ENCODE results near the gene BASP1.
"Not testable (repeated sequence)": the region's sequence is repeated elsewhere in the genome, so short reads cannot be mapped to it uniquely, and the experiment has no call there.

BASP1 gene

GRCh38 chr5:17310502-17310901, 93.1 kb downstream of the BASP1 start:
- H3K36me3 ChIP-seq (ENCODE audit: control insufficient read depth in 2 of 2, insufficient read depth in 2 of 2, low read length in 2 of 2); H3K9ac ChIP-seq (ENCODE audit: low read depth in 1 of 2, low read length in 2 of 2); H3K9me3 ChIP-seq (ENCODE audit: control insufficient read depth in 2 of 2, low read length in 2 of 2); H3K27me3 ChIP-seq (ENCODE audit: control insufficient read depth in 2 of 2, insufficient read depth in 2 of 2, low read length in 2 of 2); H3K4me3 ChIP-seq (ENCODE audit: low read length in 2 of 2); H3K27ac ChIP-seq (ENCODE audit: low read depth in 2 of 2, low read length in 2 of 2); H3K4me1 ChIP-seq (ENCODE audit: control insufficient read depth in 2 of 2, insufficient read depth in 2 of 2, low read length in 2 of 2): not testable (repeated sequence)

- not testable (repeated sequence) for H3K36me3 ChIP-seq (ENCODE audit: control insufficient read depth in 2 of 2, insufficient read depth in 2 of 2, low read length in 2 of 2); H3K9me3 ChIP-seq (ENCODE audit: control insufficient read depth in 2 of 2, low read length in 2 of 2); H3K27ac ChIP-seq (ENCODE audit: low read depth in 2 of 2, low read length in 2 of 2); H3K9ac ChIP-seq (ENCODE audit: low read depth in 1 of 2, low read length in 2 of 2); H3K4me3 ChIP-seq (ENCODE audit: low read length in 2 of 2); H3K4me1 ChIP-seq (ENCODE audit: control insufficient read depth in 2 of 2, insufficient read depth in 2 of 2, low read length in 2 of 2); H3K27me3 ChIP-seq (ENCODE audit: control insufficient read depth in 2 of 2, insufficient read depth in 2 of 2, low read length in 2 of 2)
These were observed 94.4 kb downstream of the BASP1 start for GRCh38 chr5:17311811-17312210.

GRCh38 chr5:17312358-17312757, 94.9 kb downstream of the BASP1 start:
- H3K9ac ChIP-seq (ENCODE audit: low read depth in 1 of 2, low read length in 2 of 2), result no peak overlapping the region
- H3K4me1 ChIP-seq (ENCODE audit: control insufficient read depth in 2 of 2, insufficient read depth in 2 of 2, low read length in 2 of 2), result peaks cover 3 to 5% of the 10 kb centered on the region in 2 donors
- H3K36me3 ChIP-seq (ENCODE audit: control insufficient read depth in 2 of 2, insufficient read depth in 2 of 2, low read length in 2 of 2), result no peaks in the 10 kb centered on the region
- no peaks in the 10 kb centered on the region for H3K27me3 ChIP-seq (ENCODE audit: control insufficient read depth in 2 of 2, insufficient read depth in 2 of 2, low read length in 2 of 2)
- no peak overlapping the region for H3K27ac ChIP-seq (ENCODE audit: low read depth in 2 of 2, low read length in 2 of 2)
- no peaks in the 10 kb centered on the region for H3K9me3 ChIP-seq (ENCODE audit: control insufficient read depth in 2 of 2, low read length in 2 of 2)
- H3K4me3 ChIP-seq (ENCODE audit: low read length in 2 of 2), result no peak overlapping the region

GRCh38 chr5:17314907-17315471, 97.6 kb downstream of the BASP1 start:
- H3K4me3 ChIP-seq (ENCODE audit: low read length in 2 of 2), result no peak overlapping the region
- no peak overlapping the region for H3K27ac ChIP-seq (ENCODE audit: low read depth in 2 of 2, low read length in 2 of 2)

GRCh38 chr5:17315710-17316221, 98.3 kb downstream of the BASP1 start:
- H3K4me3 ChIP-seq (ENCODE audit: low read length in 2 of 2), result no peak overlapping the region

More at GRCh38 chr5:17314907-17315471, 97.6 kb downstream of the BASP1 start:
- H3K27me3 ChIP-seq (ENCODE audit: control insufficient read depth in 2 of 2, insufficient read depth in 2 of 2, low read length in 2 of 2), result no peaks in the 10 kb centered on the region
- H3K9me3 ChIP-seq (ENCODE audit: control insufficient read depth in 2 of 2, low read length in 2 of 2), result no peaks in the 10 kb centered on the region
- H3K36me3 ChIP-seq (ENCODE audit: control insufficient read depth in 2 of 2, insufficient read depth in 2 of 2, low read length in 2 of 2), result no peaks in the 10 kb centered on the region
- no peak overlapping the region for H3K9ac ChIP-seq (ENCODE audit: low read depth in 1 of 2, low read length in 2 of 2)
- peaks cover 3 to 5% of the 10 kb centered on the region in 2 donors for H3K4me1 ChIP-seq (ENCODE audit: control insufficient read depth in 2 of 2, insufficient read depth in 2 of 2, low read length in 2 of 2)

GRCh38 chr5:17316970-17317459, 99.6 kb downstream of the BASP1 start:
- Histone ChIP-seq H3K36me3 (ENCODE audit: control insufficient read depth in 2 of 2, insufficient read depth in 2 of 2, low read length in 2 of 2) (no peaks in the 10 kb centered on the region), H3K27me3 (ENCODE audit: control insufficient read depth in 2 of 2, insufficient read depth in 2 of 2, low read length in 2 of 2) (no peaks in the 10 kb centered on the region), H3K27ac (ENCODE audit: low read depth in 2 of 2, low read length in 2 of 2) (peak overlapping the region in 1 of 2 donors; percentile 52), H3K4me1 (ENCODE audit: control insufficient read depth in 2 of 2, insufficient read depth in 2 of 2, low read length in 2 of 2) (peaks cover 3 to 5% of the 10 kb centered on the region in 2 donors), H3K4me3 (ENCODE audit: low read length in 2 of 2) (peak overlapping the region in 1 of 2 donors; percentile 2), H3K9me3 (ENCODE audit: control insufficient read depth in 2 of 2, low read length in 2 of 2) (no peaks in the 10 kb centered on the region), H3K9ac (ENCODE audit: low read depth in 1 of 2, low read length in 2 of 2) (no peak overlapping the region)

More at GRCh38 chr5:17315710-17316221, 98.3 kb downstream of the BASP1 start:
- H3K27me3 ChIP-seq (ENCODE audit: control insufficient read depth in 2 of 2, insufficient read depth in 2 of 2, low read length in 2 of 2), result no peaks in the 10 kb centered on the region
- H3K4me1 ChIP-seq (ENCODE audit: control insufficient read depth in 2 of 2, insufficient read depth in 2 of 2, low read length in 2 of 2), result peaks cover 3 to 5% of the 10 kb centered on the region in 2 donors
- peak overlapping the region in 1 of 2 donors; percentile 38 for H3K27ac ChIP-seq (ENCODE audit: low read depth in 2 of 2, low read length in 2 of 2)
- H3K36me3 ChIP-seq (ENCODE audit: control insufficient read depth in 2 of 2, insufficient read depth in 2 of 2, low read length in 2 of 2), result no peaks in the 10 kb centered on the region
- no peak overlapping the region for H3K9ac ChIP-seq (ENCODE audit: low read depth in 1 of 2, low read length in 2 of 2)
- H3K9me3 ChIP-seq (ENCODE audit: control insufficient read depth in 2 of 2, low read length in 2 of 2), result no peaks in the 10 kb centered on the region

- H3K36me3 ChIP-seq (ENCODE audit: control insufficient read depth in 2 of 2, insufficient read depth in 2 of 2, low read length in 2 of 2), result no peaks in the 10 kb centered on the region
- no peaks in the 10 kb centered on the region for H3K9me3 ChIP-seq (ENCODE audit: control insufficient read depth in 2 of 2, low read length in 2 of 2)
- H3K27ac ChIP-seq (ENCODE audit: low read depth in 2 of 2, low read length in 2 of 2), result peak overlapping the region in 1 of 2 donors; percentile 20
- peaks cover 3 to 5% of the 10 kb centered on the region in 2 donors for H3K4me1 ChIP-seq (ENCODE audit: control insufficient read depth in 2 of 2, insufficient read depth in 2 of 2, low read length in 2 of 2)
- H3K27me3 ChIP-seq (ENCODE audit: control insufficient read depth in 2 of 2, insufficient read depth in 2 of 2, low read length in 2 of 2), result no peaks in the 10 kb centered on the region
- no peak overlapping the region for H3K9ac ChIP-seq (ENCODE audit: low read depth in 1 of 2, low read length in 2 of 2)
- no peak overlapping the region for H3K4me3 ChIP-seq (ENCODE audit: low read length in 2 of 2)
These were observed 100.0 kb downstream of the BASP1 start for GRCh38 chr5:17317473-17317872.

- H3K27ac ChIP-seq (ENCODE audit: low read depth in 2 of 2, low read length in 2 of 2); H3K9ac ChIP-seq (ENCODE audit: low read depth in 1 of 2, low read length in 2 of 2); H3K4me1 ChIP-seq (ENCODE audit: control insufficient read depth in 2 of 2, insufficient read depth in 2 of 2, low read length in 2 of 2); H3K36me3 ChIP-seq (ENCODE audit: control insufficient read depth in 2 of 2, insufficient read depth in 2 of 2, low read length in 2 of 2); H3K9me3 ChIP-seq (ENCODE audit: control insufficient read depth in 2 of 2, low read length in 2 of 2); H3K27me3 ChIP-seq (ENCODE audit: control insufficient read depth in 2 of 2, insufficient read depth in 2 of 2, low read length in 2 of 2); H3K4me3 ChIP-seq (ENCODE audit: low read length in 2 of 2): not testable (repeated sequence)
These were observed 101.7 kb downstream of the BASP1 start for GRCh38 chr5:17319095-17319494.

GRCh38 chr5:17325770-17326599, 108.6 kb downstream of the BASP1 start:
- Histone ChIP-seq H3K9ac (ENCODE audit: low read depth in 1 of 2, low read length in 2 of 2) (no peak overlapping the region), H3K36me3 (ENCODE audit: control insufficient read depth in 2 of 2, insufficient read depth in 2 of 2, low read length in 2 of 2) (no peaks in the 10 kb centered on the region)

More at GRCh38 chr5:17325770-17326599, 108.6 kb downstream of the BASP1 start:
- no peak overlapping the region for H3K4me3 ChIP-seq (ENCODE audit: low read length in 2 of 2)
- H3K9me3 ChIP-seq (ENCODE audit: control insufficient read depth in 2 of 2, low read length in 2 of 2), result no peaks in the 10 kb centered on the region
- peaks cover 5 to 8% of the 10 kb centered on the region in 2 donors for H3K4me1 ChIP-seq (ENCODE audit: control insufficient read depth in 2 of 2, insufficient read depth in 2 of 2, low read length in 2 of 2)
- H3K27me3 ChIP-seq (ENCODE audit: control insufficient read depth in 2 of 2, insufficient read depth in 2 of 2, low read length in 2 of 2), result no peaks in the 10 kb centered on the region
- H3K27ac ChIP-seq (ENCODE audit: low read depth in 2 of 2, low read length in 2 of 2), result no peak overlapping the region

All from mucosa of rectum (tissue), 2 donors.